Smooth muscle cell (in vitro differentiated cells): Measurements from ENCODE around the gene EVC2. TPM values are rescaled to one million over a fixed set of nuclear protein-coding genes. Genes with fewer than 3 reads are reported as not detected.

Source experiments
- DNase-seq: peaks from one replicate; lab custom pipeline; 2025; ENCODE audit not compliant: unreplicated experiment; lab: John Stamatoyannopoulos, UW
- H2AFZ ChIP-seq: fragments of 200-600 bp; sonication (generic); 2 replicates; pipeline ENCODE4 v1.6.0; 2016; ENCODE audit warnings: antibody characterized with exemption, low read depth, mild to moderate bottlenecking
- H3F3A ChIP-seq: fragments of 200-600 bp; sonication (generic); 2 replicates; pipeline ENCODE4 v1.6.0; 2017; ENCODE audit warnings: antibody characterized with exemption, low read depth
- H3K27ac ChIP-seq: fragments of 200-600 bp; sonication (generic); 2 replicates; pipeline ENCODE4 v1.5.1; 2016; ENCODE audit warnings: low read depth, mild to moderate bottlenecking
- H3K27me3 ChIP-seq: fragments of 200-600 bp; sonication (generic); 2 replicates; pipeline ENCODE4 v1.6.1; 2016; ENCODE audit warnings: low read depth, mild to moderate bottlenecking
- H3K36me3 ChIP-seq: fragments of 200-600 bp; sonication (generic); 2 replicates; pipeline ENCODE4 v1.5.1; 2016; ENCODE audit warnings: low read depth
- H3K4me1 ChIP-seq: fragments of 200-600 bp; sonication (generic); 2 replicates; pipeline ENCODE4 v1.5.1; 2016; ENCODE audit warnings: low read depth
- H3K4me2 ChIP-seq: fragments of 200-600 bp; sonication (generic); 2 replicates; pipeline ENCODE4 v1.6.0; 2016; ENCODE audit warnings: mild to moderate bottlenecking
- H3K4me3 ChIP-seq: fragments of 200-600 bp; sonication (generic); 2 replicates; pipeline ENCODE4 v1.5.1; 2016; ENCODE audit warnings: mild to moderate bottlenecking
- H3K79me2 ChIP-seq: fragments of 200-600 bp; sonication (generic); 2 replicates; pipeline ENCODE4 v1.6.0; 2016; ENCODE audit warnings: low read depth, mild to moderate bottlenecking
- H3K9ac ChIP-seq: fragments of 200-600 bp; sonication (generic); 2 replicates; pipeline ENCODE4 v1.6.0; 2016; ENCODE audit warnings: low read depth
- H3K9me3 ChIP-seq: fragments of 200-600 bp; sonication (generic); replicated peaks from 2 replicates; pipeline ENCODE4 v1.5.1; 2016; ENCODE audit warnings: low read depth
- H4K20me1 ChIP-seq: fragments of 200-600 bp; sonication (generic); 2 replicates; pipeline ENCODE4 v1.6.0; 2016; ENCODE audit warnings: low read depth
- CTCF ChIP-seq: fragments of 200-600 bp; sonication (generic); IDR thresholded peaks from 2 replicates; pipeline ENCODE4 v1.5.1; 2017; ENCODE audit warnings: borderline replicate concordance, mild to moderate bottlenecking, antibody characterized with exemption; ENCODE audit not compliant: insufficient read depth, poor library complexity, severe bottlenecking
- WGBS: methylation state at CpG from one replicate; pipeline ENCODE4 v1.1.7; 2016; ENCODE audit warnings: low lambda C conversion rate; 5-methylcytosine and 5-hydroxymethylcytosine counted together
- polyA plus RNA-seq: library from polyadenylated mRNA; unstranded; fragments of >200 nt; fragmentation: Nextera tagmentation; extraction: Ambion mirVana; gene quantifications from 2 replicates; pipeline ENCODE4 v1.2.1, GENCODE V29; 2016
- total RNA-seq: library from RNA; depleted of rRNA; stranded (reverse); fragments of >200 nt; gene quantifications from 2 replicates; pipeline ENCODE4 v1.2.3, GENCODE V29; 2014

Gene EVC2
- total and polyA plus RNA-seq, 2 experiments from 2014 or later: 6.9 to 7.9 TPM

- no peak overlapping the region for H2AFZ ChIP-seq
- H3K27me3 ChIP-seq: no peaks in the 10 kb centered on the region
- no peak for TF ChIP-seq CTCF
- no peak overlapping the region for H3K27ac ChIP-seq
- WGBS: 96% methylated on average over 12 of the region's 12 CpGs
- H4K20me1 ChIP-seq: no peaks in the 10 kb centered on the region
- no peak for DNase-seq
- no peak overlapping the region for H3K4me3 ChIP-seq
- H3K9me3 ChIP-seq: no peaks in the 10 kb centered on the region
- no peaks in the 10 kb centered on the region for H3K79me2 ChIP-seq
- no peaks in the 10 kb centered on the region for H3K4me1 ChIP-seq
- H3K4me2 ChIP-seq: no peak overlapping the region
- no peaks in the 10 kb centered on the region for H3F3A ChIP-seq
- no peak overlapping the region for H3K9ac ChIP-seq
- peaks cover 4% of the 10 kb centered on the region for H3K36me3 ChIP-seq
These were observed 160.6 kb downstream of the EVC2 start for GRCh38 chr4:5547651-5548249.

DNA sequence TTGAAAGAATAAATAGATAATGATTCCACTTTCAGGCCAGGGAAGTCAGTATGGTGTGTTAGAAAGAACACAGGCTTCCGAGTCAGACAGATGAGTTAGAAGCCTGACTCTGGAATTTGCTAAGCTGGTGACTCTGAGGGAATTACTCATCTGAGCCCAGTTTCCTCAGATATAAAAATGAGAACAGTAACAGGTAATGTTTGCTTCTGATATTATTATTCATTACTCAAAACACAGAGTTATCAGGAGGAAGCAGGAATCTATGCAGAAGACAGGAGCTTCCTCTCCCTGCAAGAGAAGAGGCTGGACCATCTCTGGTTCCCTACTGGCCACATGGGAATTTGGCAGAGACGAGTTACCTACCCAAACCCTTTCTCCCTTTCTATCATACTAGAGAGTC, 163.1 kb downstream of the EVC2 start:
- no peaks in the 10 kb centered on the region for H3K79me2 ChIP-seq
- H3K9me3 ChIP-seq: no peaks in the 10 kb centered on the region
- H3K4me2 ChIP-seq: no peak overlapping the region
- no peaks in the 10 kb centered on the region for H4K20me1 ChIP-seq
- H3K27ac ChIP-seq: no peak overlapping the region
- DNase-seq: no peak
- H2AFZ ChIP-seq: no peak overlapping the region
- no peak overlapping the region for H3K9ac ChIP-seq
- H3K4me3 ChIP-seq: no peak overlapping the region
- H3K4me1 ChIP-seq: no peaks in the 10 kb centered on the region
- H3F3A ChIP-seq: no peaks in the 10 kb centered on the region
- H3K27me3 ChIP-seq: no peaks in the 10 kb centered on the region
- 88% methylated on average over 2 of the region's 2 CpGs for WGBS
- peaks cover 4% of the 10 kb centered on the region for H3K36me3 ChIP-seq
- TF ChIP-seq CTCF: no peak

DNA sequence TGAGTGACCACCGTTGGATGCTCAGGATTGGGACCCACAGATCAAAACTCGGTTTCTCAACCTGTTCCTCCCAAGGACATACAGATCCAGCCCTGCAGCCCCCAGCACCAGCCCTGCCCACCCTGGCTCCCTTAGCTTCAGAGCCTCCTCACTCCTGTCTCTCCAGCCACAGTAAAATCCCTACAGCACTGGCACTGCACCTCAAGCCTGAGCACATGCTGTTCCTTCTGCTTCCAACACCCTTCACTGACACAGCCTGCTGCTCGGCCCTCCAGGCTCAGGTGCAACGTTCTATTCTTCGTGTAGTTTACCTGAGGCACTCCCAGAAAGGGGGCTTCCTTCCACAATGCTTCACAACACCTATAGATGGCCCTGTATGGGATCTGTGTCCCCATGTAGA, 163.6 kb downstream of the EVC2 start:
- Histone ChIP-seq H3K9ac (no peak overlapping the region), H3K4me2 (no peak overlapping the region), H2AFZ (no peak overlapping the region), H3K4me1 (no peaks in the 10 kb centered on the region), H3K27me3 (no peaks in the 10 kb centered on the region), H4K20me1 (no peaks in the 10 kb centered on the region), H3K27ac (no peak overlapping the region), H3K79me2 (no peaks in the 10 kb centered on the region), H3K36me3 (peaks cover 4% of the 10 kb centered on the region), H3K4me3 (no peak overlapping the region), H3F3A (no peaks in the 10 kb centered on the region), H3K9me3 (no peaks in the 10 kb centered on the region)
- no peak for TF ChIP-seq CTCF
- WGBS: 84% methylated on average over 4 of the region's 5 CpGs
- no peak for DNase-seq

DNA sequence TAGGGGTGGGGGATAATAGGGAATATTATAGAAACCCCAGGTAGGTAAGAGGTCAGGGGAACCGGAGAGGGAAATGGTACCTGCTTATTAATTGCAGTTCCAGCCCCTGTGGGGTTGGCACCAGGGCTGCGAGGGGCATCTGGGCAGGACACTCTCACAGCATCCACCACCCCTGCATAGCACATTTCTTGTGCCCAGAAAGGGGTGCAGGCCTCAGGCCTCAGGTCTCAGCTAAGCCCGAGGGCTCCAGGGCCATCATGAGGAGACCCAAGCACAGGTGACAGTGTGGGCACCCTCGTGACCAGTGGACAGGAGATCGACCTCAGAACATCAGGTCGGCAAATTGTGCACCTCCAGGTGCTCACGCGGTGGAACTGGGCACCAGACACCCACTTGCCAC, 164.7 kb downstream of the EVC2 start:
- Histone ChIP-seq H3K27ac (no peak overlapping the region), H3F3A (no peaks in the 10 kb centered on the region), H3K4me1 (no peaks in the 10 kb centered on the region), H3K9me3 (no peaks in the 10 kb centered on the region), H2AFZ (no peak overlapping the region), H3K4me2 (no peak overlapping the region), H3K36me3 (peaks cover 4% of the 10 kb centered on the region), H3K4me3 (no peak overlapping the region), H3K27me3 (no peaks in the 10 kb centered on the region), H3K9ac (no peak overlapping the region), H3K79me2 (no peaks in the 10 kb centered on the region), H4K20me1 (no peaks in the 10 kb centered on the region)
- TF ChIP-seq CTCF: no peak
- no peak for DNase-seq
- 90% methylated on average over 8 of the region's 8 CpGs for WGBS
